Muscle of leg (tissue), 16 donors: ENCODE results near the gene PTPRT. TPM values are rescaled to one million over a fixed set of nuclear protein-coding genes. Genes with fewer than 3 reads are reported as not detected.

Source experiments
- DNase-seq: peaks from one replicate; pipeline ENCODE4 v3.0.0; 2013
- H3K27ac ChIP-seq: one replicate; pipeline ENCODE4 v1.5.1; 2013; ENCODE audit warnings: mild to moderate bottlenecking, low read length, control low read depth
- H3K27me3 ChIP-seq: one replicate; pipeline ENCODE4 v1.6.1; 2013; ENCODE audit warnings: low read length; ENCODE audit not compliant: control insufficient read depth, insufficient read depth
- H3K36me3 ChIP-seq: one replicate; pipeline ENCODE4 v1.6.1; 2013; ENCODE audit warnings: low read length; ENCODE audit not compliant: control insufficient read depth, insufficient read depth
- H3K4me1 ChIP-seq: one replicate; pipeline ENCODE4 v1.6.1; 2013; ENCODE audit warnings: low read length; ENCODE audit not compliant: control insufficient read depth, insufficient read depth
- H3K4me3 ChIP-seq: one replicate; pipeline ENCODE4 v1.5.1; 2013; ENCODE audit warnings: low read length, control low read depth
- H3K9me3 ChIP-seq: replicated peaks from 2 replicates; pipeline ENCODE4 v1.6.1; 2013; ENCODE audit warnings: low read depth, low read length; ENCODE audit not compliant: control insufficient read depth
- WGBS: methylation state at CpG from one replicate; pipeline ENCODE4 v1.1.5; 2013; ENCODE audit warnings: missing lambda C conversion rate; ENCODE audit not compliant: insufficient coverage; 5-methylcytosine and 5-hydroxymethylcytosine counted together
- long read RNA-seq, 11 donors: transcript quantifications; one replicate each; lab custom pipeline, GENCODE V29; 2026
- polyA plus RNA-seq, 8 donors: library from polyadenylated mRNA; unstranded; fragments of 120-200 nt; gene quantifications; one replicate each; pipeline versions ENCODE4 v1.2.1 to v1.2.3, GENCODE V29; 2013; ENCODE audit warnings: inconsistent platforms in 1 of 8, low replicate concordance in 1 of 8; ENCODE audit not compliant: insufficient read length in 8 of 8, insufficient read depth in 1 of 8
- total RNA-seq: library from RNA; stranded (reverse); fragments of 120-200 nt; gene quantifications from one replicate; pipeline ENCODE4 v1.2.4, GENCODE V29; 2013

The PTPRT gene
- 0.75 TPM for total RNA-seq
- under 1 TPM; 0.10 to 0.94 (median 0.49) TPM for polyA plus RNA-seq
- long read RNA-seq, donor 1, result 0 reads
- long read RNA-seq, donor 2, result 0 reads
- long read RNA-seq, donor 3, result 0 reads
- long read RNA-seq, donor 4, result 0 reads
- long read RNA-seq, donor 5, result 0 reads
- long read RNA-seq, donor 6, result 0 reads
- long read RNA-seq, donor 7, result 0 reads
- long read RNA-seq, donor 8, result 0 reads
- long read RNA-seq, donor 9, result 0 reads
- long read RNA-seq, donor 10, result 0 reads
- long read RNA-seq, donor 11, result 0 reads

- Histone ChIP-seq H3K4me1 (peaks cover 8% of the 10 kb centered on the region), H3K27ac (no peak within 1 kb of the TSS), H3K4me3 (no peak within 1 kb of the TSS), H3K36me3 (no peaks in the 10 kb centered on the region), H3K9me3 (no peaks in the 10 kb centered on the region), H3K27me3 (peaks cover 53% of the 10 kb centered on the region)
- under 1% methylated on average over 107 of the region's 115 CpGs for WGBS
- DNase-seq, result no peak
Measured at GRCh38 chr20:43189554-43190331, at the start of gene PTPRT. TSS of gene PTPRT (minus strand) at chr20:43189906. CDS start at chr20:43189733, 173 bp downstream.

- H3K4me1 ChIP-seq, result no peaks in the 10 kb centered on the region
- H3K4me3 ChIP-seq, result no peak overlapping the region
- peaks cover 3% of the 10 kb centered on the region for H3K27me3 ChIP-seq
- no peaks in the 10 kb centered on the region for H3K36me3 ChIP-seq
- no peak overlapping the region for H3K27ac ChIP-seq
- no CpG with 5 or more reads among the region's 3 CpGs for WGBS
- DNase-seq, result no peak
- H3K9me3 ChIP-seq, result no peaks in the 10 kb centered on the region
Measured at GRCh38 chr20:43238833-43239232, 49.1 kb upstream of the PTPRT start.

GRCh38 chr20:43238266-43238665, 48.6 kb upstream of the PTPRT start:
- no peaks in the 10 kb centered on the region for H3K36me3 ChIP-seq
- H3K4me1 ChIP-seq, result no peaks in the 10 kb centered on the region
- WGBS, result 64% methylated on average over 5 of the region's 5 CpGs
- H3K27me3 ChIP-seq, result peaks cover 3% of the 10 kb centered on the region
- H3K4me3 ChIP-seq, result no peak overlapping the region
- DNase-seq, result no peak
- no peak overlapping the region for H3K27ac ChIP-seq
- H3K9me3 ChIP-seq, result no peaks in the 10 kb centered on the region

GRCh38 chr20:43237651-43238168, 48.0 kb upstream of the PTPRT start:
- H3K27me3 ChIP-seq, result peaks cover 3% of the 10 kb centered on the region
- H3K4me1 ChIP-seq, result no peaks in the 10 kb centered on the region
- DNase-seq, result no peak
- no peak overlapping the region for H3K4me3 ChIP-seq
- H3K9me3 ChIP-seq, result no peaks in the 10 kb centered on the region
- no peak overlapping the region for H3K27ac ChIP-seq
- no peaks in the 10 kb centered on the region for H3K36me3 ChIP-seq
- 82% methylated on average over 4 of the region's 4 CpGs for WGBS

DNA sequence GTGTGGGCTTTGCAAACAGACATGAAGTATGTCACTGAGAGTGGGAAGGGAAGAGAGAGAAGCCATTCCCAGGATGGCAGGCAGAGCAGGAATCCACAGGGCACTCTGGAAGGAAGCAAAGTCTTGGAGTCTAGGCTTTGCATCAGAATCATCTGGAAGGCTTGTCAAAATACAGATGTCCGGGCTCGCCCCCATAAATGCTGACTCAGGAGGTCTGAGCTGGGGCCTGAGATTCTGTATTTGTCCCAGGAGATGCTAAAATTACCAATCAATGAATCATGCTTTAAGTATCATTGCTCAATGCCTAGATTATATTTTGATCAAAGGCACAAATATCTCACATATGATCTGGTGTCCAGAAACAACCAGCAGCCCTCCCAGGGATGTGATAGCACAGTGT, 46.3 kb upstream of the PTPRT start:
- H3K27ac ChIP-seq, result no peak overlapping the region
- WGBS, result 20% methylated on average over 1 of the region's 2 CpGs
- no peak overlapping the region for H3K4me3 ChIP-seq
- no peak for DNase-seq
- H3K9me3 ChIP-seq, result no peaks in the 10 kb centered on the region
- H3K27me3 ChIP-seq, result peaks cover 3% of the 10 kb centered on the region
- no peaks in the 10 kb centered on the region for H3K36me3 ChIP-seq
- no peaks in the 10 kb centered on the region for H3K4me1 ChIP-seq

GRCh38 chr20:43231829-43232228, 42.1 kb upstream of the PTPRT start:
- no peaks in the 10 kb centered on the region for H3K27me3 ChIP-seq
- H3K4me3 ChIP-seq, result no peak overlapping the region
- H3K36me3 ChIP-seq, result no peaks in the 10 kb centered on the region
- no CpG with 5 or more reads among the region's 1 CpG for WGBS
- H3K4me1 ChIP-seq, result no peaks in the 10 kb centered on the region
- no peaks in the 10 kb centered on the region for H3K9me3 ChIP-seq
- no peak for DNase-seq
- H3K27ac ChIP-seq, result no peak overlapping the region

GRCh38 chr20:43229696-43230095, 40.0 kb upstream of the PTPRT start:
- no peaks in the 10 kb centered on the region for H3K36me3 ChIP-seq
- WGBS, result 72% methylated on average over 3 of the region's 3 CpGs
- DNase-seq, result no peak
- H3K9me3 ChIP-seq, result no peaks in the 10 kb centered on the region
- no peak overlapping the region for H3K27ac ChIP-seq
- H3K27me3 ChIP-seq, result no peaks in the 10 kb centered on the region
- H3K4me3 ChIP-seq, result no peak overlapping the region
- no peaks in the 10 kb centered on the region for H3K4me1 ChIP-seq

- no peak overlapping the region for H3K27ac ChIP-seq
- WGBS, result 50% methylated on average over 1 of the region's 4 CpGs
- no peak for DNase-seq
- no peaks in the 10 kb centered on the region for H3K4me1 ChIP-seq
- no peaks in the 10 kb centered on the region for H3K36me3 ChIP-seq
- no peak overlapping the region for H3K4me3 ChIP-seq
- H3K9me3 ChIP-seq, result no peaks in the 10 kb centered on the region
- peaks cover 2% of the 10 kb centered on the region for H3K27me3 ChIP-seq
Measured at GRCh38 chr20:43220612-43221011, 30.9 kb upstream of the PTPRT start.

- no peak overlapping the region for H3K27ac ChIP-seq
- DNase-seq, result no peak
- no peaks in the 10 kb centered on the region for H3K4me1 ChIP-seq
- no CpG with 5 or more reads among the region's 3 CpGs for WGBS
- H3K4me3 ChIP-seq, result no peak overlapping the region
- no peaks in the 10 kb centered on the region for H3K36me3 ChIP-seq
- no peaks in the 10 kb centered on the region for H3K27me3 ChIP-seq
- H3K9me3 ChIP-seq, result no peaks in the 10 kb centered on the region
Measured at GRCh38 chr20:43210901-43211300, 21.2 kb upstream of the PTPRT start.

DNA sequence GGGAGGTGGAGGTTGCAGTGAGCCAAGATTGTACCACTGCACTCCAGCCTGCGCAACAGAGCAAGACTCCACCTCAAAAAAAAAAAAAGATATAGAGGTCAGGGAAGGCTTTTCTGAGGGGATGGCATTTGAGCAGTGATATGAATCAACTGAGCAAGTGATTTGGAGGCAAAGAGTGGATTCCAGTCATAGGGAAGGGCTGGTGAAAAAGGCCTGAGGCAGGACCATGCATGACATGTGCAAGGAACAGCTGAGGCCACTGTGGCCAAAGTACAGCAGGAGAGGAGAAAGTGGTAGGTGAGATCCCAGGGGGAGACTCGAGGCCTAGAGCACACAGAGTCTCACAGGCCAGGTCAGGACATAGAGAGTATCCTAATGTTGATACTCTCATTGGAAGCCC, 20.1 kb upstream of the PTPRT start:
- no peak overlapping the region for H3K27ac ChIP-seq
- no peaks in the 10 kb centered on the region for H3K4me1 ChIP-seq
- 27% methylated on average over 1 of the region's 2 CpGs for WGBS
- H3K4me3 ChIP-seq, result no peak overlapping the region
- DNase-seq, result no peak
- H3K9me3 ChIP-seq, result peaks cover 2% of the 10 kb centered on the region
- H3K27me3 ChIP-seq, result no peaks in the 10 kb centered on the region
- no peaks in the 10 kb centered on the region for H3K36me3 ChIP-seq
